ENCODE measurements around the gene GLB1L3.
A peak's percentile ranks its signal among the peaks of the same experiment; 100 is the strongest.
"Not testable (repeated sequence)": the region's sequence is repeated elsewhere in the genome, so short reads cannot be mapped to it uniquely, and the experiment has no call there.

Gene GLB1L3

GRCh38 chr11:134276396-134277182 lies 410 bp downstream of the GLB1L3 start:
- H3K4me1 ChIP-seq (ENCODE audit: insufficient read depth, low read length): peaks cover 18% of the 10 kb centered on the region
- peak overlapping the region; percentile 89 for H3K9ac ChIP-seq (ENCODE audit: low read depth, low read length)
- no peaks in the 10 kb centered on the region for H3K9me3 ChIP-seq (ENCODE audit: control insufficient read depth, insufficient read depth, low read length)
- H3K36me3 ChIP-seq (ENCODE audit: insufficient read depth, low read length): no peaks in the 10 kb centered on the region

- Histone ChIP-seq H3K4me1 (ENCODE audit: insufficient read depth, low read length) (peaks cover 15% of the 10 kb centered on the region), H3K36me3 (ENCODE audit: insufficient read depth, low read length) (no peaks in the 10 kb centered on the region), H3K9me3 (ENCODE audit: control insufficient read depth, insufficient read depth, low read length) (no peaks in the 10 kb centered on the region), H3K9ac (ENCODE audit: low read depth, low read length) (peak overlapping the region; percentile 89)
Measured at GRCh38 chr11:134277183-134278001, 1.2 kb downstream of the GLB1L3 start.

GRCh38 chr11:134278356-134278755 lies 2.2 kb downstream of the GLB1L3 start:
- no peaks in the 10 kb centered on the region for H3K36me3 ChIP-seq (ENCODE audit: insufficient read depth, low read length)
- no peaks in the 10 kb centered on the region for H3K9me3 ChIP-seq (ENCODE audit: control insufficient read depth, insufficient read depth, low read length)
- H3K4me1 ChIP-seq (ENCODE audit: insufficient read depth, low read length): peaks cover 11% of the 10 kb centered on the region; the same call in 1 of the 2 replicates
- no peak overlapping the region for H3K9ac ChIP-seq (ENCODE audit: low read depth, low read length)

GRCh38 chr11:134281635-134282034 lies 5.5 kb downstream of the GLB1L3 start:
- H3K9ac ChIP-seq (ENCODE audit: low read depth, low read length); H3K36me3 ChIP-seq (ENCODE audit: insufficient read depth, low read length); H3K9me3 ChIP-seq (ENCODE audit: control insufficient read depth, insufficient read depth, low read length); H3K4me1 ChIP-seq (ENCODE audit: insufficient read depth, low read length): not testable (repeated sequence)

GRCh38 chr11:134282121-134283045 lies 6.2 kb downstream of the GLB1L3 start:
- no peaks in the 10 kb centered on the region for H3K36me3 ChIP-seq (ENCODE audit: insufficient read depth, low read length)
- no peaks in the 10 kb centered on the region for H3K9me3 ChIP-seq (ENCODE audit: control insufficient read depth, insufficient read depth, low read length)
- no peak overlapping the region for H3K9ac ChIP-seq (ENCODE audit: low read depth, low read length)
- H3K4me1 ChIP-seq (ENCODE audit: insufficient read depth, low read length): no peaks in the 10 kb centered on the region

- no peaks in the 10 kb centered on the region for H3K9me3 ChIP-seq (ENCODE audit: control insufficient read depth, insufficient read depth, low read length)
- no peaks in the 10 kb centered on the region for H3K4me1 ChIP-seq (ENCODE audit: insufficient read depth, low read length)
- H3K36me3 ChIP-seq (ENCODE audit: insufficient read depth, low read length): no peaks in the 10 kb centered on the region
Measured at GRCh38 chr11:134283461-134284230, 7.5 kb downstream of the GLB1L3 start.

GRCh38 chr11:134284349-134284748 lies 8.2 kb downstream of the GLB1L3 start:
- H3K9me3 ChIP-seq (ENCODE audit: control insufficient read depth, insufficient read depth, low read length); H3K9ac ChIP-seq (ENCODE audit: low read depth, low read length); H3K4me1 ChIP-seq (ENCODE audit: insufficient read depth, low read length); H3K36me3 ChIP-seq (ENCODE audit: insufficient read depth, low read length): not testable (repeated sequence)

More at GRCh38 chr11:134283461-134284230, 7.5 kb downstream of the GLB1L3 start:
- no peak overlapping the region for H3K9ac ChIP-seq (ENCODE audit: low read depth, low read length)

- Histone ChIP-seq H3K4me1 (ENCODE audit: insufficient read depth, low read length) (peaks cover 6% of the 10 kb centered on the region; the same call in 1 of the 2 replicates), H3K9me3 (ENCODE audit: control insufficient read depth, insufficient read depth, low read length) (no peaks in the 10 kb centered on the region), H3K36me3 (ENCODE audit: insufficient read depth, low read length) (no peaks in the 10 kb centered on the region), H3K9ac (ENCODE audit: low read depth, low read length) (no peak overlapping the region)
Measured at GRCh38 chr11:134287561-134287960, 11.4 kb downstream of the GLB1L3 start.

- peaks cover 6% of the 10 kb centered on the region; the same call in 1 of the 2 replicates for H3K4me1 ChIP-seq (ENCODE audit: insufficient read depth, low read length)
- H3K36me3 ChIP-seq (ENCODE audit: insufficient read depth, low read length): no peaks in the 10 kb centered on the region
- H3K9ac ChIP-seq (ENCODE audit: low read depth, low read length): no peak overlapping the region
- no peaks in the 10 kb centered on the region for H3K9me3 ChIP-seq (ENCODE audit: control insufficient read depth, insufficient read depth, low read length)
Measured at GRCh38 chr11:134288486-134288885, 12.3 kb downstream of the GLB1L3 start.

- Histone ChIP-seq H3K9me3 (ENCODE audit: control insufficient read depth, insufficient read depth, low read length) (no peaks in the 10 kb centered on the region), H3K4me1 (ENCODE audit: insufficient read depth, low read length) (peaks cover 6% of the 10 kb centered on the region; the same call in 1 of the 2 replicates), H3K9ac (ENCODE audit: low read depth, low read length) (no peak overlapping the region), H3K36me3 (ENCODE audit: insufficient read depth, low read length) (no peaks in the 10 kb centered on the region)
Measured at GRCh38 chr11:134289167-134289566, 13.0 kb downstream of the GLB1L3 start.

GRCh38 chr11:134289789-134290188 lies 13.6 kb downstream of the GLB1L3 start:
- Histone ChIP-seq H3K36me3 (ENCODE audit: insufficient read depth, low read length) (no peaks in the 10 kb centered on the region), H3K4me1 (ENCODE audit: insufficient read depth, low read length) (peaks cover 6% of the 10 kb centered on the region; the same call in 1 of the 2 replicates), H3K9me3 (ENCODE audit: control insufficient read depth, insufficient read depth, low read length) (no peaks in the 10 kb centered on the region), H3K9ac (ENCODE audit: low read depth, low read length) (no peak overlapping the region)

GRCh38 chr11:134290646-134291045 lies 14.5 kb downstream of the GLB1L3 start:
- no peak overlapping the region for H3K9ac ChIP-seq (ENCODE audit: low read depth, low read length)
- H3K9me3 ChIP-seq (ENCODE audit: control insufficient read depth, insufficient read depth, low read length): no peaks in the 10 kb centered on the region
- peaks cover 6% of the 10 kb centered on the region; the same call in 1 of the 2 replicates for H3K4me1 ChIP-seq (ENCODE audit: insufficient read depth, low read length)
- H3K36me3 ChIP-seq (ENCODE audit: insufficient read depth, low read length): no peaks in the 10 kb centered on the region

GRCh38 chr11:134291196-134291595 lies 15.0 kb downstream of the GLB1L3 start:
- H3K9ac ChIP-seq (ENCODE audit: low read depth, low read length): no peak overlapping the region
- H3K4me1 ChIP-seq (ENCODE audit: insufficient read depth, low read length): peaks cover 6% of the 10 kb centered on the region; the same call in 1 of the 2 replicates
- no peaks in the 10 kb centered on the region for H3K36me3 ChIP-seq (ENCODE audit: insufficient read depth, low read length)
- no peaks in the 10 kb centered on the region for H3K9me3 ChIP-seq (ENCODE audit: control insufficient read depth, insufficient read depth, low read length)

Data from ES-I3 (cell line).